Heart left ventricle (tissue), 13 donors: ENCODE data around the gene ESM1.

Source experiments
- POLR2A ChIP-seq, 2 donors: fragments of 450-650 bp; IDR thresholded peaks; one replicate each; pipeline ENCODE4 v1.6.1; 2017; ENCODE audit warnings: antibody characterized with exemption in 2 of 2, mild to moderate bottlenecking in 2 of 2, moderate library complexity in 2 of 2
- TF ChIP-seq, protein P1 (sequence below), 12 donors: fragments of 200-600 bp; sonication (generic) in 4 of 12; IDR thresholded peaks; one replicate each; pipeline versions ENCODE4 v1.5.0 to v1.8.0; 2018 to 2022; ENCODE audit warnings: antibody characterized with exemption in 12 of 12, mild to moderate bottlenecking in 5 of 12
- donor health status: ischemic (EF 13 %, LVEDD 7.1; RV severe dilation, severe dysfunction).
- donor health status: DM: no; HTN: yes; CAD: no.
- donor health status: DM: no; HTN: no; CAD: no.
- donor health status: ischemic (EF 25% LVEDD 6.9; RV normal size, moderate dysfunction).
- donor health status: ischemic (EF 25% LVEDD 5.7; RV mildly dilated, moderate dysfunction).
- donor health status: ischemic (EF 35%, LVEDD 5.7; RV mildly dilated, moderate dysfunction).
- donor health status: nonischemic (EF 11% LVEDD 7.7; RV severe dilation, severe dysfunction).
- donor health status: DM: yes; HTN: yes; CAD: no.
- donor health status: PGD.
- donor health status: ischemic (EF 29% LVEDD 5.4; RV normal size, mild dysfunction).
- donor health status: nonischemic (EF 23%, LVEDD 6.1; RV moderate dilation, normal function).

DNA sequence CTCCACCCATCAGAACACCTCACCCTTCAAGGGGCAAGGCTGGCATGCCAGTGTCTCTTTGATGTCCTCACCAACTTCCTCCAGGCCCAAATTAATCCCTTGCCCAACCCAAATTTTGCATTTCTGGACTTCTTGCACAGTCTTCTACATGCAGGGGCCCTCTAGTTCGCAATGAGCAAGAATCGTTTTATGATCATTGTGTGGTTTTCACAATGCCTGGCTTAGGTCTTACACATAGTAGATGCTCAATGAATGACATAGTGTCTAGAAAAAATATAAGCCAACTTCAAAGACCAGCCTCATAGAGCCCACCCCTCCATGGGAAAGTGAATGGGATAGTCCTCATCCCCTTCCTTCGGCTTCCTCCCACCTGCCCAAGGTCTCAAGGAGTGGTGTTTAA is 9.8 kb upstream of the ESM1 start:
- TF ChIP-seq, protein P1, sequence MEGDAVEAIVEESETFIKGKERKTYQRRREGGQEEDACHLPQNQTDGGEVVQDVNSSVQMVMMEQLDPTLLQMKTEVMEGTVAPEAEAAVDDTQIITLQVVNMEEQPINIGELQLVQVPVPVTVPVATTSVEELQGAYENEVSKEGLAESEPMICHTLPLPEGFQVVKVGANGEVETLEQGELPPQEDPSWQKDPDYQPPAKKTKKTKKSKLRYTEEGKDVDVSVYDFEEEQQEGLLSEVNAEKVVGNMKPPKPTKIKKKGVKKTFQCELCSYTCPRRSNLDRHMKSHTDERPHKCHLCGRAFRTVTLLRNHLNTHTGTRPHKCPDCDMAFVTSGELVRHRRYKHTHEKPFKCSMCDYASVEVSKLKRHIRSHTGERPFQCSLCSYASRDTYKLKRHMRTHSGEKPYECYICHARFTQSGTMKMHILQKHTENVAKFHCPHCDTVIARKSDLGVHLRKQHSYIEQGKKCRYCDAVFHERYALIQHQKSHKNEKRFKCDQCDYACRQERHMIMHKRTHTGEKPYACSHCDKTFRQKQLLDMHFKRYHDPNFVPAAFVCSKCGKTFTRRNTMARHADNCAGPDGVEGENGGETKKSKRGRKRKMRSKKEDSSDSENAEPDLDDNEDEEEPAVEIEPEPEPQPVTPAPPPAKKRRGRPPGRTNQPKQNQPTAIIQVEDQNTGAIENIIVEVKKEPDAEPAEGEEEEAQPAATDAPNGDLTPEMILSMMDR (IDR thresholded peaks at IDR 0.05), result no peak
- TF ChIP-seq POLR2A (IDR thresholded peaks at IDR 0.05), result no peak
